Measurements from ENCODE around the gene CPAMD8.

Gene CPAMD8

DNA sequence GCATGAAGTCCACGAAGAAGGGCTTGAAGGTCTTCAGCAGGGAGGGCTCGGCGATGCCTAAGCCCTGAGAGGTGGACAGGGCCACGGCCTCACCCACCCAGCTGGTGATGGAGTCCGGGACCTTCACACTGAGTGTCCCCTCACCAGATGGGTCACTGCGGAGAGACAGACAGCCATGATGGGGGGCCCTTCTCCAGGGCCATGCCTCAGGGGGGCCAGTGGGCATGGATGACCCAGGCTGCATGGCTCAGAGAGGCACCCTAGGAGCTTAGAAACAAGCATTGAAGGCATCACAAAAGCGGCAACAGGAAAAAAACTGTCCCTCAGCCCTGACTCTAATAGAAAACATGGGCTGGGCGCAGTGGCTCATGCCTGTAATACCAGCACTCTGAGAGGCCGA is 74.6 kb downstream of the CPAMD8 start:
- 89% methylated on average over 9 of the region's 9 CpGs for WGBS
- H2BK12ac ChIP-seq (ENCODE audit: low read length in 2 of 2): no peak overlapping the region
- no peak overlapping the region for H3K4ac ChIP-seq (ENCODE audit: low read depth in 1 of 2, low read length in 2 of 2)
- H3K79me1 ChIP-seq (replicated peaks; ENCODE audit: low read length, poor library complexity, severe bottlenecking): no peaks in the 10 kb centered on the region
- H2BK15ac ChIP-seq (ENCODE audit: low read depth, poor library complexity, severe bottlenecking): no peak overlapping the region
- no peaks in the 10 kb centered on the region for H3K9me3 ChIP-seq (ENCODE audit: control insufficient read depth, low read length)
- no peaks in the 10 kb centered on the region for H3K4me1 ChIP-seq (ENCODE audit: control insufficient read depth, insufficient read depth, low read depth, low read length)
- H2BK120ac ChIP-seq (ENCODE audit: low read depth, low read length): no peak overlapping the region
- H3K27me3 ChIP-seq (ENCODE audit: control insufficient read depth in 1 of 2, insufficient read depth in 1 of 2, low read length in 2 of 2): peaks cover 0 to 22% of the 10 kb centered on the region in 2 experiments
- H3K18ac ChIP-seq (ENCODE audit: low read depth in 1 of 2, low read length in 2 of 2): no peak overlapping the region
- H3K27ac ChIP-seq (ENCODE audit: low read length, poor library complexity, severe bottlenecking): no peak overlapping the region
- H3K4me3 ChIP-seq (ENCODE audit: insufficient read depth in 1 of 2, low read depth in 1 of 2, low read length in 2 of 2): no peak overlapping the region
- no peak overlapping the region for H4K91ac ChIP-seq (ENCODE audit: low read length)
- DNase-seq: no peak
- no peak overlapping the region for H3K4me2 ChIP-seq (ENCODE audit: low read length, poor library complexity, severe bottlenecking)
- no peak overlapping the region for H4K8ac ChIP-seq (ENCODE audit: low read length)
- H3K9ac ChIP-seq (ENCODE audit: low read length): no peak overlapping the region
- H3K36me3 ChIP-seq (ENCODE audit: control insufficient read depth in 1 of 2, insufficient read depth in 2 of 2, low read depth in 1 of 2, low read length in 2 of 2): no peaks in the 10 kb centered on the region
- H2AK5ac ChIP-seq (ENCODE audit: low read length, severe bottlenecking): no peak overlapping the region
- no peak overlapping the region for H3K23ac ChIP-seq (ENCODE audit: low read length in 2 of 2)
- no peak overlapping the region for H3K14ac ChIP-seq (ENCODE audit: low read length in 2 of 2)
- H2BK5ac ChIP-seq (ENCODE audit: low read depth, low read length, poor library complexity, severe bottlenecking): no peak overlapping the region
- no peak overlapping the region for H2AFZ ChIP-seq (ENCODE audit: low read depth, low read length)

DNA sequence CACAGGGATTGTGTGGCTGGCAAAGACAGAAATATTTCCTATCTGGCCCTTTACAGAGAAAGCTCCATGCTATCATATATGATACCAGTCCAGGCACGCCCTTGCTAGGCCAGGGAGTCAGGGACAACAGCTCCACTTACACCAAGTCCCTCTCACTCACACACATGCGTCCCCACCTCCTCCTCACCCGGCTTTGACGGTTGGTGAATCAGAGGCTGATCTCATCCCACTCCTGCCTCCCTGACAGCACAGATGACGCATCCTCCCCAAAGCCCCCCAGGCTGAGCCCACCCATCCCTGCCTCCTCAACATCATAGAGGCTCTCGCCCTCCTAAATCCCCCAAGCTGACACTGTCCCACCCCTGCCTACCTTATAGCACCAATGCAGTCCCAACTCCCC is 75.1 kb downstream of the CPAMD8 start:
- Histone ChIP-seq H2BK120ac (ENCODE audit: low read depth, low read length) (no peak overlapping the region), H3K9ac (ENCODE audit: low read length) (no peak overlapping the region), H2AFZ (ENCODE audit: low read depth, low read length) (no peak overlapping the region), H3K14ac (ENCODE audit: low read length in 2 of 2) (no peak overlapping the region), H2BK15ac (ENCODE audit: low read depth, poor library complexity, severe bottlenecking) (no peak overlapping the region), H4K91ac (ENCODE audit: low read length) (no peak overlapping the region), H3K27ac (ENCODE audit: low read length, poor library complexity, severe bottlenecking) (no peak overlapping the region), H3K36me3 (ENCODE audit: control insufficient read depth in 1 of 2, insufficient read depth in 2 of 2, low read depth in 1 of 2, low read length in 2 of 2) (no peaks in the 10 kb centered on the region), H3K79me1 (replicated peaks; ENCODE audit: low read length, poor library complexity, severe bottlenecking) (no peaks in the 10 kb centered on the region), H3K27me3 (ENCODE audit: control insufficient read depth in 1 of 2, insufficient read depth in 1 of 2, low read length in 2 of 2) (peaks cover 0 to 22% of the 10 kb centered on the region in 2 experiments), H3K4me2 (ENCODE audit: low read length, poor library complexity, severe bottlenecking) (no peak overlapping the region), H2BK12ac (ENCODE audit: low read length in 2 of 2) (no peak overlapping the region), H3K4me3 (ENCODE audit: insufficient read depth in 1 of 2, low read depth in 1 of 2, low read length in 2 of 2) (no peak overlapping the region), H3K18ac (ENCODE audit: low read depth in 1 of 2, low read length in 2 of 2) (no peak overlapping the region), H3K4ac (ENCODE audit: low read depth in 1 of 2, low read length in 2 of 2) (no peak overlapping the region), H2AK5ac (ENCODE audit: low read length, severe bottlenecking) (no peak overlapping the region), H3K23ac (ENCODE audit: low read length in 2 of 2) (no peak overlapping the region), H3K4me1 (ENCODE audit: control insufficient read depth, insufficient read depth, low read depth, low read length) (no peaks in the 10 kb centered on the region), H4K8ac (ENCODE audit: low read length) (no peak overlapping the region), H3K9me3 (ENCODE audit: control insufficient read depth, low read length) (peaks cover under 1% of the 10 kb centered on the region), H2BK5ac (ENCODE audit: low read depth, low read length, poor library complexity, severe bottlenecking) (no peak overlapping the region)
- WGBS: 80% methylated on average over 6 of the region's 6 CpGs
- no peak for DNase-seq

DNA sequence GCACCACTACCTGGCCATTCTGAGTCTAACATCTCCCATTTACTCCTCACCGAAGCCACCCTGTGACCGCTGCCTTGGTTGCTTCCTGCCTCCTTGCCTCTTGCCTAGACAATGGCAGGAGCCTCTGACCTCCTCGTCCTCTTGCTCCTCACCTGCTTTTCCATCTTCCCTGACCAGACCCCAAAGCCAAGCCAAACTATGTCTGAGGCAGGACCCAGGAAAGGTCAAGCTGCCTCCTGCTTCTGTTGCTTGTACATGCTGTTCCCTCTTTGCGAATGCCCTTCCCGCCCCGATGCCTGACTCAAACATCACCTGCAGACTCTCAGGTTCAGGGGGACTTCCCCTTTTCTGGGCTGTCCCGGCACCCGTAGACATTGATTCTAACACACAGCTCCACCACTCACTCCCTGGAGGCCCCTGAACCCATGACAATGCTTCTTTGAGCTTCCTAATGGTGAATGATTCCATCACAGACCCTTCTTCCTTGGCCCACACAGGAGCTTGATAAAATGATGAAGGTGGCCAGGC is 77.0 kb downstream of the CPAMD8 start:
- no peak overlapping the region for H2BK120ac ChIP-seq (ENCODE audit: low read depth, low read length)
- no peak overlapping the region for H4K8ac ChIP-seq (ENCODE audit: low read length)
- H2BK5ac ChIP-seq (ENCODE audit: low read depth, low read length, poor library complexity, severe bottlenecking): no peak overlapping the region
- no peak overlapping the region for H4K91ac ChIP-seq (ENCODE audit: low read length)
- H3K4me3 ChIP-seq (ENCODE audit: insufficient read depth in 1 of 2, low read depth in 1 of 2, low read length in 2 of 2): no peak overlapping the region
- no peak overlapping the region for H3K18ac ChIP-seq (ENCODE audit: low read depth in 1 of 2, low read length in 2 of 2)
- H3K4me1 ChIP-seq (ENCODE audit: control insufficient read depth, insufficient read depth, low read depth, low read length): no peaks in the 10 kb centered on the region
- H3K36me3 ChIP-seq (ENCODE audit: control insufficient read depth in 1 of 2, insufficient read depth in 2 of 2, low read depth in 1 of 2, low read length in 2 of 2): no peaks in the 10 kb centered on the region
- H3K4ac ChIP-seq (ENCODE audit: low read depth in 1 of 2, low read length in 2 of 2): no peak overlapping the region
- no peak overlapping the region for H2AFZ ChIP-seq (ENCODE audit: low read depth, low read length)
- peaks cover 0 to 22% of the 10 kb centered on the region in 2 experiments for H3K27me3 ChIP-seq (ENCODE audit: control insufficient read depth in 1 of 2, insufficient read depth in 1 of 2, low read length in 2 of 2)
- no peak overlapping the region for H3K23ac ChIP-seq (ENCODE audit: low read length in 2 of 2)
- H3K4me2 ChIP-seq (ENCODE audit: low read length, poor library complexity, severe bottlenecking): no peak overlapping the region
- no peaks in the 10 kb centered on the region for H3K79me1 ChIP-seq (replicated peaks; ENCODE audit: low read length, poor library complexity, severe bottlenecking)
- H2BK15ac ChIP-seq (ENCODE audit: low read depth, poor library complexity, severe bottlenecking): no peak overlapping the region
- H2AK5ac ChIP-seq (ENCODE audit: low read length, severe bottlenecking): no peak overlapping the region
- no peak overlapping the region for H3K9ac ChIP-seq (ENCODE audit: low read length)
- H2BK12ac ChIP-seq (ENCODE audit: low read length in 2 of 2): no peak overlapping the region
- no peak for DNase-seq
- no peak overlapping the region for H3K27ac ChIP-seq (ENCODE audit: low read length, poor library complexity, severe bottlenecking)
- WGBS: 88% methylated on average over 8 of the region's 8 CpGs
- H3K9me3 ChIP-seq (ENCODE audit: control insufficient read depth, low read length): peaks cover 3% of the 10 kb centered on the region
- H3K14ac ChIP-seq (ENCODE audit: low read length in 2 of 2): no peak overlapping the region

DNA sequence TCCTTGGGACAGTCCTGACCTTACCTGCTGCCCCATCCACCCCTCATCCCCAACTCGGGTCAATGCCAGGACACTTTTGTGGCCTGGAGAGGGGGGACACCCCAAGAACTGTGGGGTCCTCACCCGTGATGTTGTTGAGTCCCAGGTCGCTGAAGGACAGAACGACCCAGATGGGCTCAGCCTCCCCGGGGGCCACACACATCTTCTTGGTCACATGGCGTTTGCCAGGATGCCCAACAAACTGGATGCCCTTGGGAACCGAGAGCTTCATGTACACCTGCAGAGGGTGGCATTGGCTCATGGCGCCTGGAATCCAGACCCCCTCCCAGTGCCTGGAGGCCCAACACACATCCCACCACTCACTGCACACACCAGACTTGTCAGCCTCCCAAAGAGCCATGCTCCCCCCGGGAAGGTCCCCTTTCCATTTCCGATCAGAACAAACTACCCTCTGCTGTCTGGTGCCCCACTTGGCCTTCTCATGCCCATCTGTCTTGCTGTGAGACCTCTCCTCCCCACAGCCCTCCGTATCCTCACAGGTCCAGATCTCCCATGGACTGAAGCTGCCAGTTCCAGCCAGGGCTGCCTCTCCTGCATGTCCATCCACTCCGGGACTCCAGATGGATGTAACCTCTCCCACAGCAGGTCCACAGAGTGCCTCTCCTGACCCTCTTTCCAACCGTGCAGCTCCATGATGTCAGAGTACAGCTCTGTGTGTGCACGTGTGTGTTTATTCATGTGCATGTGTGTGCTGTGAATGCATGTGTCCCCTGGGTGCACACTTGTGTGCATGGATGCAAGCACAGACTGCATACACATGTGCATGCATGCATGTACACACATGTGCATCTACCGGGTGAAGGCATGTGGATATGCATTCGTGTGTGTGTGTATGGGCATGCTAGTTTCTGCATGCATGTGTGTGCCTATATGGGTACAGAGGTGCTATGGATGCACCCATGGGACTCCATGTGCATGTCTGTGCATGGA is 79.4 kb downstream of the CPAMD8 start:
- no peak for DNase-seq
- H3K9ac ChIP-seq (ENCODE audit: low read length): no peak overlapping the region
- peaks cover 3% of the 10 kb centered on the region for H3K9me3 ChIP-seq (ENCODE audit: control insufficient read depth, low read length)
- H3K36me3 ChIP-seq (ENCODE audit: control insufficient read depth in 1 of 2, insufficient read depth in 2 of 2, low read depth in 1 of 2, low read length in 2 of 2): no peaks in the 10 kb centered on the region
- no peaks in the 10 kb centered on the region for H3K79me1 ChIP-seq (replicated peaks; ENCODE audit: low read length, poor library complexity, severe bottlenecking)
- H2AK5ac ChIP-seq (ENCODE audit: low read length, severe bottlenecking): no peak overlapping the region
- H3K27me3 ChIP-seq (ENCODE audit: control insufficient read depth in 1 of 2, insufficient read depth in 1 of 2, low read length in 2 of 2): peaks cover 0 to 19% of the 10 kb centered on the region in 2 experiments
- H3K18ac ChIP-seq (ENCODE audit: low read depth in 1 of 2, low read length in 2 of 2): no peak overlapping the region
- no peak overlapping the region for H4K91ac ChIP-seq (ENCODE audit: low read length)
- H3K23ac ChIP-seq (ENCODE audit: low read length in 2 of 2): no peak overlapping the region
- no peak overlapping the region for H3K14ac ChIP-seq (ENCODE audit: low read length in 2 of 2)
- H2BK12ac ChIP-seq (ENCODE audit: low read length in 2 of 2): no peak overlapping the region
- H3K4me1 ChIP-seq (ENCODE audit: control insufficient read depth, insufficient read depth, low read depth, low read length): no peaks in the 10 kb centered on the region
- no peak overlapping the region for H4K8ac ChIP-seq (ENCODE audit: low read length)
- H3K27ac ChIP-seq (ENCODE audit: low read length, poor library complexity, severe bottlenecking): no peak overlapping the region
- H2BK120ac ChIP-seq (ENCODE audit: low read depth, low read length): no peak overlapping the region
- H2BK5ac ChIP-seq (ENCODE audit: low read depth, low read length, poor library complexity, severe bottlenecking): no peak overlapping the region
- no peak overlapping the region for H3K4me2 ChIP-seq (ENCODE audit: low read length, poor library complexity, severe bottlenecking)
- no peak overlapping the region for H3K4me3 ChIP-seq (ENCODE audit: insufficient read depth in 1 of 2, low read depth in 1 of 2, low read length in 2 of 2)
- H3K4ac ChIP-seq (ENCODE audit: low read depth in 1 of 2, low read length in 2 of 2): no peak overlapping the region
- H2BK15ac ChIP-seq (ENCODE audit: low read depth, poor library complexity, severe bottlenecking): no peak overlapping the region
- WGBS: 89% methylated on average over 16 of the region's 16 CpGs
- no peak overlapping the region for H2AFZ ChIP-seq (ENCODE audit: low read depth, low read length)

All from mesenchymal stem cell (in vitro differentiated cells and primary cell).